IMR-90 (cell line): Measurements from ENCODE around the gene ENOX2.

Source experiments
- BHLHE40 ChIP-seq: fragments of 150-350 bp; IDR thresholded peaks from 2 replicates; pipeline ENCODE4 v1.6.1; 2016; ENCODE audit warnings: mild to moderate bottlenecking, low read depth, low read length
- CEBPB ChIP-seq: IDR thresholded peaks from 2 replicates; pipeline ENCODE4 v1.6.1; 2012; ENCODE audit warnings: low read depth, low read length, improper control_type of control experiment
- ELK1 ChIP-seq: fragments of 150-350 bp; IDR thresholded peaks from 2 replicates; pipeline ENCODE4 v1.6.1; 2016; ENCODE audit warnings: low read depth, mild to moderate bottlenecking, low read length, moderate library complexity, borderline replicate concordance
- MAFK ChIP-seq: IDR thresholded peaks from 2 replicates; pipeline ENCODE4 v1.6.1; 2012; ENCODE audit warnings: low read depth, low read length, improper control_type of control experiment
- POLR2A ChIP-seq: IDR thresholded peaks from 2 replicates; pipeline ENCODE4 v1.6.1; 2012; ENCODE audit warnings: mild to moderate bottlenecking, low read depth, low read length
- RAD21 ChIP-seq: IDR thresholded peaks from 2 replicates; pipeline ENCODE4 v1.6.1; 2012; ENCODE audit warnings: low read length, improper control_type of control experiment
- SMC3 ChIP-seq: fragments of 150-350 bp; IDR thresholded peaks from 2 replicates; pipeline ENCODE4 v1.6.1; 2016; ENCODE audit warnings: low read depth, mild to moderate bottlenecking, antibody characterized with exemption, low read length, moderate library complexity
- USF2 ChIP-seq: fragments of 150-350 bp; IDR thresholded peaks from 2 replicates; pipeline ENCODE4 v1.6.1; 2017; ENCODE audit warnings: mild to moderate bottlenecking, antibody characterized with exemption, low read length, low read depth
- TF ChIP-seq, protein P1 (sequence below): conservative IDR thresholded peaks from 2 replicates; pipeline ENCODE4 v1.5.1; 2012; ENCODE audit warnings: mild to moderate bottlenecking, low read depth, low read length, improper control_type of control experiment

DNA sequence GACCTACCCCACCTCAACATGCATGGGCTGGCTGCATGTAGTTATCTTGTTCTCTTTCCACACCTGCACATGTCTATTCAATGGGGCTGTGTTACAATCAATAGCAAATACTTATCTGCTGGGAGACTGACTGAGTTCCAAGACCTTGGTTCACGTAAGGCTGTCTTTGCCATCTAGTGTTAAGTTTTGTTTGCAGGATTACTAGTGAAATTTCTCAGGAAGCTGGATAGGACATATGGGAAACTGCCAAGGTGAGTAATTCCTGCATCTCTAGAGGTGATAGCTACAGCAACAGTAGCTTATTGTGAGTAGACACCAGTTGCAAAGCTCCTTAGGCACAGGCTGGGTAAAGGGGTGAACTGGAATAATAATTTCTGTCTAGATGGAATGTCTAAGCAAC, 177.5 kb downstream of the ENOX2 start:
- TF ChIP-seq ELK1 = no peak
- TF ChIP-seq POLR2A = no peak
- TF ChIP-seq CEBPB = no peak
- TF ChIP-seq, protein P1, sequence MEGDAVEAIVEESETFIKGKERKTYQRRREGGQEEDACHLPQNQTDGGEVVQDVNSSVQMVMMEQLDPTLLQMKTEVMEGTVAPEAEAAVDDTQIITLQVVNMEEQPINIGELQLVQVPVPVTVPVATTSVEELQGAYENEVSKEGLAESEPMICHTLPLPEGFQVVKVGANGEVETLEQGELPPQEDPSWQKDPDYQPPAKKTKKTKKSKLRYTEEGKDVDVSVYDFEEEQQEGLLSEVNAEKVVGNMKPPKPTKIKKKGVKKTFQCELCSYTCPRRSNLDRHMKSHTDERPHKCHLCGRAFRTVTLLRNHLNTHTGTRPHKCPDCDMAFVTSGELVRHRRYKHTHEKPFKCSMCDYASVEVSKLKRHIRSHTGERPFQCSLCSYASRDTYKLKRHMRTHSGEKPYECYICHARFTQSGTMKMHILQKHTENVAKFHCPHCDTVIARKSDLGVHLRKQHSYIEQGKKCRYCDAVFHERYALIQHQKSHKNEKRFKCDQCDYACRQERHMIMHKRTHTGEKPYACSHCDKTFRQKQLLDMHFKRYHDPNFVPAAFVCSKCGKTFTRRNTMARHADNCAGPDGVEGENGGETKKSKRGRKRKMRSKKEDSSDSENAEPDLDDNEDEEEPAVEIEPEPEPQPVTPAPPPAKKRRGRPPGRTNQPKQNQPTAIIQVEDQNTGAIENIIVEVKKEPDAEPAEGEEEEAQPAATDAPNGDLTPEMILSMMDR = no peak
- no peak for TF ChIP-seq SMC3
- no peak for TF ChIP-seq RAD21
- no peak for TF ChIP-seq USF2
- TF ChIP-seq BHLHE40 = no peak
- no peak for TF ChIP-seq MAFK
